HepG2 (cell line): ENCODE results near the gene MUTYH. TPM values are rescaled to one million over a fixed set of nuclear protein-coding genes. Genes with fewer than 3 reads are reported as not detected.

Experiments used
- CBX2 ChIP-seq, 2 experiments: fragments of 200-600 bp in 1 of 2; sonication (generic); formaldehyde crosslinking in 1 of 2; IDR thresholded peaks; 2 replicates each; pipeline versions ENCODE4 v1.7.0 to v1.8.1; 2018 to 2022; ENCODE audit warnings: low read depth in 2 of 2, low read length in 1 of 2, mild to moderate bottlenecking in 1 of 2, missing genetic modification reagents in 1 of 2
- FOXA1 ChIP-seq, 2 experiments: fragments of 450-650 bp in 1 of 2; sonication (generic) in 1 of 2; formaldehyde crosslinking in 1 of 2; IDR thresholded peaks; 2 replicates each; pipeline versions ENCODE4 v1.4.0 to v1.6.1; 2016 to 2020; ENCODE audit warnings: missing genetic modification reagents in 1 of 2
- HNF1A ChIP-seq, 2 experiments: sonication (generic) in 1 of 2; formaldehyde crosslinking in 1 of 2; IDR thresholded peaks; 2 replicates each; pipeline versions ENCODE4 v1.4.0 to v1.6.1; 2016 to 2020; ENCODE audit warnings: borderline replicate concordance in 1 of 2, low read depth in 1 of 2, mild to moderate bottlenecking in 1 of 2, missing genetic modification reagents in 1 of 2
- KDM1A ChIP-seq: IDR thresholded peaks from 2 replicates; pipeline ENCODE4 v1.6.1; 2016; ENCODE audit warnings: missing compliant biosample characterization
- MEF2D ChIP-seq: sonication (generic); formaldehyde crosslinking; IDR thresholded peaks from 2 replicates; pipeline ENCODE4 v1.5.1; 2020; ENCODE audit warnings: mild to moderate bottlenecking, missing genetic modification reagents
- SYNCRIP ChIP-seq: fragments of 200-400 bp; formaldehyde crosslinking; IDR thresholded peaks from 2 replicates; pipeline ENCODE4 v1.6.1; 2018; ENCODE audit warnings: mild to moderate bottlenecking, low read depth, low read length; ENCODE audit not compliant: insufficient read depth
- TBL1XR1 ChIP-seq: fragments of 150-350 bp; IDR thresholded peaks from 2 replicates; pipeline ENCODE4 v1.6.1; 2014; ENCODE audit warnings: borderline replicate concordance, low read length; ENCODE audit not compliant: partially characterized antibody
- TERF1 ChIP-seq: sonication (generic); formaldehyde crosslinking; IDR thresholded peaks from 2 replicates; pipeline ENCODE4 v1.8.0; 2022; ENCODE audit warnings: mild to moderate bottlenecking, missing genetic modification reagents, moderate library complexity
- WIZ ChIP-seq: sonication (generic); formaldehyde crosslinking; IDR thresholded peaks from 2 replicates; pipeline ENCODE4 v1.5.1; 2020; ENCODE audit warnings: mild to moderate bottlenecking, missing genetic modification reagents
- ZBTB34 ChIP-seq: sonication (generic); formaldehyde crosslinking; IDR thresholded peaks from 2 replicates; pipeline ENCODE4 v1.8.0; 2022; ENCODE audit warnings: mild to moderate bottlenecking, missing genetic modification reagents
- ZC3H13 ChIP-seq: sonication (generic); formaldehyde crosslinking; IDR thresholded peaks from 2 replicates; pipeline ENCODE4 v1.8.1; 2023; ENCODE audit warnings: mild to moderate bottlenecking, missing genetic modification reagents, moderate library complexity
- ZNF326 ChIP-seq: sonication (generic); formaldehyde crosslinking; IDR thresholded peaks from 2 replicates; pipeline ENCODE4 v1.4.0; 2020; ENCODE audit warnings: missing genetic modification reagents, borderline replicate concordance
- ZNF343 ChIP-seq: sonication (generic); formaldehyde crosslinking; IDR thresholded peaks from 2 replicates; pipeline ENCODE4 v1.4.0; 2020; ENCODE audit warnings: mild to moderate bottlenecking, missing genetic modification reagents
- ZNF431 ChIP-seq: sonication (generic); formaldehyde crosslinking; IDR thresholded peaks from 2 replicates; pipeline ENCODE4 v1.9.0; 2022; ENCODE audit warnings: missing genetic modification reagents, low read depth, mild to moderate bottlenecking, borderline replicate concordance
- ZNF576 ChIP-seq: sonication (generic); formaldehyde crosslinking; IDR thresholded peaks from 2 replicates; pipeline ENCODE4 v1.4.0; 2020; ENCODE audit warnings: mild to moderate bottlenecking, missing genetic modification reagents
- ZNF709 ChIP-seq: sonication (generic); formaldehyde crosslinking; IDR thresholded peaks from 2 replicates; pipeline ENCODE4 v1.5.0; 2020; ENCODE audit warnings: mild to moderate bottlenecking, missing genetic modification reagents
- polyA plus RNA-seq, 8 experiments: library from polyadenylated mRNA; depleted of rRNA in 3 of 8; stranded (reverse) in 7 of 8; unstranded in 1 of 8; fragments of >200 nt; fragmentation: Illumina TruSeq in 4 of 8; extraction: Trizol in 4 of 8; gene quantifications; 2 replicates each; pipeline versions ENCODE4 v1.2.1 to v1.2.3, GENCODE V29; 2011 to 2016; ENCODE audit warnings: low read depth in 4 of 8, missing spikeins in 1 of 8, mixed read lengths in 1 of 8; ENCODE audit not compliant: insufficient read depth in 1 of 8
- total RNA-seq, 5 experiments: library from RNA; depleted of rRNA; stranded (reverse); fragments of >200 nt; fragmentation: Illumina TruSeq; extraction: Trizol; gene quantifications; 2 replicates each; pipeline ENCODE4 v1.2.3, GENCODE V29; 2016; ENCODE audit warnings: low read depth in 1 of 5
- TF ChIP-seq, protein P1 (sequence below): sonication (generic); formaldehyde crosslinking; conservative IDR thresholded peaks from 2 replicates; pipeline ENCODE4 v1.8.0; 2022; ENCODE audit warnings: missing genetic modification reagents

MUTYH gene
- total and polyA plus RNA-seq, 2 of the 13 experiments (the other 11 are each of a cell fraction or from before 2014, with no cell fraction given) = 16.3 to 17.1 TPM

DNA sequence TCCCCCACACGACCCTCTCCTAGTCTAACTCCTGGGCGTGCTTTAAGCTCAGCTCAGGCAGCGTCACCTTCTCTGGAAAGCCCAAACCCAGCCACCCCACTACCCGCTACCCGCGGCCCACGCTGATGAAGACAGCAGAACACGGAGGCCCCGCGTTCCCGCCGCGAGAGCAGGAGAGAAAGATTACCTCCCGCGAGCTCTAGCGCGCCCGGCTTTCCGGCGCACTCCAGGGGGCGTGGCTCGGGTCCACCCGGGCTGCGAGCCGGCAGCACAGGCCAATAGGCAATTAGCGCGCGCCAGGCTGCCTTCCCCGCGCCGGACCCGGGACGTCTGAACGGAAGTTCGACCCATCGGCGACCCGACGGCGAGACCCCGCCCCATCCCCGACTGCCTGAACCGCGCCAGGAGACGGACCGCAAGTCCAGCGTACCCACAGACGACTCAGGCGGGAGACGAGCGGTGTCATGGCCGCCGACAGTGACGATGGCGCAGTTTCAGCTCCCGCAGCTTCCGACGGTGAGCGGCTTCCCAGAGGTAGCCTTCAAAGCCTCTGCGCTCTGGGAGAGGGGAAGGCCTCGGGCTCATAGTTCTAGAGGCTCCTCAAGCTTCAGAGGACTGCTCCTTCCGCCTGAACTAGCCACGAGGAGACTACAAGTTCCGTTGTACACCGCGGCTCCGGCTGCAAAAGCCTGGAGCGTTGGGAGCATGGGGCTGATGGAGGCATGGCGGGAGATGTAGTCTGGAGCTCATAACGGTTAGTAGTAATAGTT lies at the start of gene MUTYH, which contains the start of gene TOE1 (continued):
- TF ChIP-seq, protein P1, sequence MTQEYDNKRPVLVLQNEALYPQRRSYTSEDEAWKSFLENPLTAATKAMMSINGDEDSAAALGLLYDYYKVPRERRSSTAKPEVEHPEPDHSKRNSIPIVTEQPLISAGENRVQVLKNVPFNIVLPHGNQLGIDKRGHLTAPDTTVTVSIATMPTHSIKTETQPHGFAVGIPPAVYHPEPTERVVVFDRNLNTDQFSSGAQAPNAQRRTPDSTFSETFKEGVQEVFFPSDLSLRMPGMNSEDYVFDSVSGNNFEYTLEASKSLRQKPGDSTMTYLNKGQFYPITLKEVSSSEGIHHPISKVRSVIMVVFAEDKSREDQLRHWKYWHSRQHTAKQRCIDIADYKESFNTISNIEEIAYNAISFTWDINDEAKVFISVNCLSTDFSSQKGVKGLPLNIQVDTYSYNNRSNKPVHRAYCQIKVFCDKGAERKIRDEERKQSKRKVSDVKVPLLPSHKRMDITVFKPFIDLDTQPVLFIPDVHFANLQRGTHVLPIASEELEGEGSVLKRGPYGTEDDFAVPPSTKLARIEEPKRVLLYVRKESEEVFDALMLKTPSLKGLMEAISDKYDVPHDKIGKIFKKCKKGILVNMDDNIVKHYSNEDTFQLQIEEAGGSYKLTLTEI (CRISPR knock-in tag) = no peak
- TF ChIP-seq TERF1 (CRISPR knock-in tag) (0 out of 2 replicates have a peak, but pooled peaks have one; percentile 42), ZNF431 (CRISPR knock-in tag) (peak; percentile 20; the same call in 1 of the 2 replicates), CBX2 (IDR thresholded peaks at IDR 0.05; ENCODE audit: low read depth, low read length) (no peak), CBX2 (CRISPR knock-in tag; IDR thresholded peaks at IDR 0.05; ENCODE audit: low read depth) (no peak), FOXA1 (IDR thresholded peaks at IDR 0.05) (no peak), FOXA1 (CRISPR knock-in tag; IDR thresholded peaks at IDR 0.05) (no peak), ZNF709 (CRISPR knock-in tag) (peak; percentile 90), KDM1A (no peak), SYNCRIP (no peak), ZBTB34 (CRISPR knock-in tag) (no peak; the same call in 1 of the 2 replicates), ZC3H13 (CRISPR knock-in tag) (peak; percentile 75; the same call in 1 of the 2 replicates), MEF2D (CRISPR knock-in tag) (peak; percentile 76), ZNF343 (CRISPR knock-in tag) (no peak; the same call in 1 of the 2 replicates), ZNF326 (CRISPR knock-in tag) (no peak), ZNF576 (CRISPR knock-in tag) (peak; percentile 38; the same call in 1 of the 2 replicates), WIZ (CRISPR knock-in tag) (no peak), TBL1XR1 (peak; percentile 23), HNF1A (IDR thresholded peaks at IDR 0.05; ENCODE audit: low read depth) (no peak), HNF1A (CRISPR knock-in tag; IDR thresholded peaks at IDR 0.05; ENCODE audit: borderline replicate concordance) (peak; percentile 64; the same call in 1 of the 2 replicates)
